ENCODE results near the gene ATP5ME.
A peak's percentile ranks its signal among the peaks of the same experiment; 100 is the strongest.

ATP5ME gene, protein sequence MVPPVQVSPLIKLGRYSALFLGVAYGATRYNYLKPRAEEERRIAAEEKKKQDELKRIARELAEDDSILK

GRCh38 chr4:674172-675035 is at the start of gene ATP5ME, which contains the start of gene MYL5:
ATP5ME (minus strand) TSS chr4:674276; CDS start chr4:674247, 29 bp downstream.
MYL5 (plus strand) TSS chr4:674542; CDS start chr4:678027, 3,485 bp downstream.
- TF ChIP-seq GATA1 (IDR thresholded peaks at IDR 0.05; ENCODE audit: low read depth, low read length) = no peak
- peak; percentile 86 for TF ChIP-seq POLR2A (IDR thresholded peaks at IDR 0.05; ENCODE audit: low read length)
- DNase-seq = peak; percentile 97 to 98

GRCh38 chr4:722851-723360 is 48.8 kb upstream of the ATP5ME start:
- DNase-seq = no peak
- TF ChIP-seq POLR2A (IDR thresholded peaks at IDR 0.05; ENCODE audit: low read length) = no peak
- no peak for TF ChIP-seq GATA1 (IDR thresholded peaks at IDR 0.05; ENCODE audit: low read depth, low read length)

DNA sequence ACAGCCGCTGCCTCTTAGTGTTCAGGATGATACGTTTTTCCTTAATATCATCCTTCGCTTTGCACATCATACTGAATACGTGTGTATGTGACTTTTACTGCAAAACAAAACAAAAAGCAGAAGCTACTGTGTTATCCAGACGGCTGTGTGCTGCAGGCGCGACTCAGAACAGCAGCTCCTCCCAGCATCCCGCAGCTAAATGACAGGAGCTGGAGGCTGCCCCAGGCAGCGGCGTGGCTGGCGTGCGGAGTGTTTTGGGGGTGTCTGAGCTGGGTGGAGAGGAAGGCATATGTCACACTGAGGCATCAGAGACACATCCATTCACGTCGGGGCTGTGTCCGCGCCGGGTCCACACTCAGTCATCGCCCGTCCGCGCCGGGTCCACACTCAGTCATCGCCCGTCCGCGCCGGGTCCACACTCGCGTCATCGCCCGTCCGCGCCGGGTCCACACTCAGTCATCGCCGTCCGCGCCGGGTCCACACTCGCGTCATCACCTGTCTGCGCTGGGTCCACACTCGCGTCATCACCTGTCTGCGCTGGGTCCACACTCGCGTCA is 48.2 kb upstream of the ATP5ME start:
- DNase-seq = no peak
- TF ChIP-seq GATA1 (IDR thresholded peaks at IDR 0.05; ENCODE audit: low read depth, low read length) = no peak
- no peak for TF ChIP-seq POLR2A (IDR thresholded peaks at IDR 0.05; ENCODE audit: low read length)

DNA sequence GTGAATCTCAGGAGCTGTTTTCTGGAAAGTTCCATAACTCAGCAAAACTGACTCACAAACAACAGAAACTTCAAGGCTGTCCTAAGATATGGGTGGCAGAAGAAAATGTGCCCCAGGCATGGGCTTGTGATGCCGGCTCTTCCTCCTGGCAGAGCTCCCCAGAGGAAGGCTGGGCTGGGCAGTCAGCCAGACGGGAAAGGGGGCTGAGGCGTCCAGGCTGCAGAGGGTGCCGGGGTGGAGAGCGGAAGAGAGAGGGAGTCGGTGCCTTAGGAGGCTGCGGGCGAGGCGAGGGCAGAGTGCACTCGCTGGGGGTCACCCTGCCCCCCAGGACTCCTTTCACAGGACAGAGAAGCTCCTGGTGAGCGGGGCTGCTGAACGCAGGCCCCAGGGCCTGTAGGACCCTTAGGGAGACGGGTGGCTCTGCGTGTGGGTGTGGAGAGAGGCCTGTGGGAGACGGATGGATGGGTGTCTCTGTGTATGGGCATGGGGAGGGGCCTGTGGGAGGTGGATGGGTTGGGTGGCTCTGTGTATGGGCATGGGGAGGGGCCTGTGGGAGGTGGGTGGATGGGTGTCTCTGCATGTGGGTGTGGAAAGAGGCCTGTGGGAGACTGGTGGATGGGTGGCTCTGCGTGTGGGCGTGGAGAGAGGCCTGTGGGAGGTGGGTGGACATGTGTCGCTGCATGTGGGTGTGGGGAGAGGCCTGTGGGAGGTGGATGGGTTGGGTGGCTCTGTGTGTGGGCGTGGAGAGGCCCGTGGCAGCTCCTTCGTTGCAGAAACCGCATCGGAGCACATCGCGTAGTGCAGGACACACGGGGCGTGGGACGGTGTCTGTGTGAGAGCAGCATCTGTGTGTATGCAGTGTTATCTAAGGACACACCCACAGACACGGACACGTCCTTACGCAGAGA is 47.4 kb upstream of the ATP5ME start:
- no peak for TF ChIP-seq POLR2A (IDR thresholded peaks at IDR 0.05; ENCODE audit: low read length)
- no peak for TF ChIP-seq GATA1 (IDR thresholded peaks at IDR 0.05; ENCODE audit: low read depth, low read length)
- no peak for DNase-seq

- no peak for DNase-seq
- TF ChIP-seq POLR2A (IDR thresholded peaks at IDR 0.05; ENCODE audit: low read length) (no peak), GATA1 (IDR thresholded peaks at IDR 0.05; ENCODE audit: low read depth, low read length) (no peak)
Measured at GRCh38 chr4:720111-720860, 46.2 kb upstream of the ATP5ME start.

DNA sequence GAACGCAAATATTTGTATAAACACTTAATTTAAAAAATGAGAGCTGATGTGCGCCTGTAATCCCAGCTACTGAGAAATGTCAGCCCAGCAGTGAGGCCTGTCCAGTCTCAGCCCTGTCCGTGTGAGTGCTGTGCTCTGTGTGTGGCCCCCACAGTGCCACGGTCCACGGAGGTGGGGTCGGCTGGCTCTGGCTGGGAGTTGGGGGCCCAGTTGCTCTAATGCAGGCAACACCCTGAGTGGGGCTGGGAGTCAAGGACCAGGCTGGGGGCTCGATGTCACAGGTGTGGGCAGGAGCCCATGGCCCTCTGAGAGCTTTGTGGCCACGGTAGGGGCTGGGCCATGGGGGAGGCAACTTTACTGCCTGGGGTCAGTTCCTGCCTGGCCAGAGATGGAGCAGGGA is 44.4 kb upstream of the ATP5ME start:
- no peak for TF ChIP-seq POLR2A (IDR thresholded peaks at IDR 0.05; ENCODE audit: low read length)
- no peak for TF ChIP-seq GATA1 (IDR thresholded peaks at IDR 0.05; ENCODE audit: low read depth, low read length)
- no peak for DNase-seq

GRCh38 chr4:717601-718320 is 43.7 kb upstream of the ATP5ME start:
- no peak for TF ChIP-seq GATA1 (IDR thresholded peaks at IDR 0.05; ENCODE audit: low read depth, low read length)
- no peak for TF ChIP-seq POLR2A (IDR thresholded peaks at IDR 0.05; ENCODE audit: low read length)
- no peak for DNase-seq

DNA sequence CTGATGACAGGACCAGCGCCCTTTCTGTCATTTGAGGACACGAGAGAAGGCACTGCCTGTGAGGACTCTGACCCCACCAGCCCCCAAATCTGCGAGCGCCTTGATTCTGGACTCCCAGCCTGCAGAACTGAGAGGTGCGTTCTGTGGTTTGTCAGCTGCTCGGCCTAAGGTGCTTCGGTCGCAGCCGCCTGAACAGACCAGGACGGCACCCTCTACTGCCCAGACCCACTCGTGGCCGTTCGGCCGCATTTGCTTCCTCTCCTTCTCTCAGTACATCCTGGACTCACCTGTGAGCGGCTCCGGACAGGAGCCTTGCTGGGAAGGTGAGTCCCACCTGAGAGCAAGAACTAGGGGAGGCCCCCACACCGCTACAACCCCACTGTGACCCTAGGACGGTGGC is 40.0 kb upstream of the ATP5ME start:
- no peak for TF ChIP-seq POLR2A (IDR thresholded peaks at IDR 0.05; ENCODE audit: low read length)
- no peak for TF ChIP-seq GATA1 (IDR thresholded peaks at IDR 0.05; ENCODE audit: low read depth, low read length)
- no peak for DNase-seq

GRCh38 chr4:712916-713632 is 39.0 kb upstream of the ATP5ME start:
- DNase-seq = no peak
- no peak for TF ChIP-seq GATA1 (IDR thresholded peaks at IDR 0.05; ENCODE audit: low read depth, low read length)

DNA sequence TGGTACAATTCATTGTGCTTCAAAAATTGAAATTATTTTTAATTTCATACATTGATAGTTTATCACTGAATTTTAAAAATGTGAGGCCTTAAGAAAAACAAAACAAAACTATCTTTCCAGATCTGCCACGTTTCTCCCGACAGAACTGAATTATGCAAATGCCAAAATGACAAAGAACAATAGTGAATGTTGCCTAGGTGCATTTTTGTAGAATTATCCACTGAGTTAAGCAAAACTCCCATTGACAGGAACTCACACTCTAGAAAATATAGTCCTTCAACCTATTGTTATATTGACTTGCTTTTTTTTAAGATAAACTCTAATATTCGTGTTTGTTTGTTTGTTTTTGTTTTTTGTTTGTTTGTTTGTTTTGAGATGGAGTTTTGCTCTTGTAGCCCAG is 38.0 kb upstream of the ATP5ME start:
- no peak for DNase-seq

GRCh38 chr4:710916-711315 is 36.8 kb upstream of the ATP5ME start:
- DNase-seq = no peak
- TF ChIP-seq GATA1 (IDR thresholded peaks at IDR 0.05; ENCODE audit: low read depth, low read length) = no peak
- no peak for TF ChIP-seq POLR2A (IDR thresholded peaks at IDR 0.05; ENCODE audit: low read length)

More for the DNA sequence above, 38.0 kb upstream of the ATP5ME start:
- no peak for TF ChIP-seq GATA1 (IDR thresholded peaks at IDR 0.05; ENCODE audit: low read depth, low read length)
- no peak for TF ChIP-seq POLR2A (IDR thresholded peaks at IDR 0.05; ENCODE audit: low read length)

DNA sequence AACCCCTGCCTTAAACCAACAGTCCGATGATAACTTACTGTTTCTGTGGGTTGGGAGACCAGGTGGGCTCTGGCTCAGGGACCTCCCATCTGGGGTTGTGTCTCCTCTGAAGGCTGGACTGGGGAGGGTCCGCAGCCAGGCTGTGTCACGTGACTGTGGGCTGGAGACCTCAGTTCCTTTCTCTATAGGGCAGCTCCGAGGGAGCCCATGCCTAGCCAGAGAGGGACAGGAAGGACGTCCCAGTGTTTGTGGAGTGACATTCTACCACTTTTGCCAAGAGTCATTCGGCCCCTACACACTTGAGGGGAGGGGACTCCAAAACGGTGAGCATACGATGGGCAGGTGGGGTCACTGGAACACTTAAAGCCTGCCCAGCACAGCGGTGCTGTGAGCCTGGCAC is 36.0 kb upstream of the ATP5ME start:
- no peak for TF ChIP-seq GATA1 (IDR thresholded peaks at IDR 0.05; ENCODE audit: low read depth, low read length)
- TF ChIP-seq POLR2A (IDR thresholded peaks at IDR 0.05; ENCODE audit: low read length) = no peak
- DNase-seq = no peak

Measured in erythroblast (primary cell).